K562 (cell line): ENCODE measurements around the gene EBF4. TPM values are rescaled to one million over a fixed set of nuclear protein-coding genes. Genes with fewer than 3 reads are reported as not detected.

Source experiments
- C11orf30 ChIP-seq: fragments of 450-650 bp; IDR thresholded peaks from 2 replicates; pipeline ENCODE4 v1.6.1; 2016; ENCODE audit warnings: low read depth, mild to moderate bottlenecking
- CBFA2T2 ChIP-seq: fragments of 450-650 bp; conservative IDR thresholded peaks from 2 replicates; pipeline ENCODE4 v1.6.1; 2017; ENCODE audit warnings: mild to moderate bottlenecking
- CBX3 ChIP-seq, 2 experiments: IDR thresholded peaks; 1 replicate in 1 of 2; 2 replicates in 1 of 2; pipeline ENCODE4 v1.6.1; 2012; ENCODE audit warnings: inconsistent platforms in 2 of 2, low read length in 2 of 2, borderline replicate concordance in 1 of 2, control low read depth in 1 of 2
- DPF2 ChIP-seq: fragments of 450-650 bp; IDR thresholded peaks from 2 replicates; pipeline ENCODE4 v1.6.1; 2016
- EHMT2 ChIP-seq: fragments of 450-650 bp; IDR thresholded peaks from 2 replicates; pipeline ENCODE4 v1.6.1; 2018; ENCODE audit warnings: antibody characterized with exemption
- FOSL1 ChIP-seq: fragments of 200-800 bp; sonication (Bioruptor generic); conservative IDR thresholded peaks from 2 replicates; pipeline ENCODE4 v1.6.1; 2016; ENCODE audit warnings: missing genetic modification characterization, missing compliant biosample characterization
- GATA2 ChIP-seq: sonication (generic); formaldehyde crosslinking; IDR thresholded peaks from 2 replicates; pipeline ENCODE4 v1.4.0; 2020; ENCODE audit warnings: mild to moderate bottlenecking, missing genetic modification reagents
- MCM2 ChIP-seq: fragments of 450-650 bp; IDR thresholded peaks from 2 replicates; pipeline ENCODE4 v1.6.1; 2017; ENCODE audit warnings: low read depth, mild to moderate bottlenecking
- MTA2 ChIP-seq: fragments of 450-650 bp; IDR thresholded peaks from 2 replicates; pipeline ENCODE4 v1.6.1; 2016; ENCODE audit warnings: low read depth
- MYC ChIP-seq, 2 experiments: fragments of 250-450 bp in 1 of 2; sonication (Bioruptor Pico) in 1 of 2; IDR thresholded peaks; 2 replicates each; pipeline versions ENCODE4 v1.5.1 to v1.6.1; 2012 to 2021; ENCODE audit warnings: low read depth in 2 of 2, borderline replicate concordance in 1 of 2, improper control_type of control experiment in 1 of 2, low read length in 1 of 2, mild to moderate bottlenecking in 1 of 2, moderate library complexity in 1 of 2
- NBN ChIP-seq: fragments of 450-650 bp; IDR thresholded peaks from 2 replicates; pipeline ENCODE4 v1.6.1; 2016; ENCODE audit warnings: low read depth, mild to moderate bottlenecking
- NFIX ChIP-seq: fragments of 250-450 bp; sonication (Bioruptor Pico); IDR thresholded peaks from 2 replicates; pipeline ENCODE4 v1.4.0; 2020; ENCODE audit warnings: low read depth, mild to moderate bottlenecking, moderate library complexity
- PHB2 ChIP-seq: fragments of 450-650 bp; IDR thresholded peaks from 2 replicates; pipeline ENCODE4 v1.6.1; 2017; ENCODE audit warnings: low read depth
- PTBP1 ChIP-seq: fragments of 200-400 bp; formaldehyde crosslinking; IDR thresholded peaks from 2 replicates; pipeline ENCODE4 v1.6.1; 2017; ENCODE audit warnings: low read depth, low read length
- RCOR1 ChIP-seq, 2 experiments: IDR thresholded peaks; 2 replicates each; pipeline ENCODE4 v1.6.1; 2012; ENCODE audit warnings: low read depth in 2 of 2, low read length in 2 of 2, borderline replicate concordance in 1 of 2, improper control_type of control experiment in 1 of 2
- SMAD2 ChIP-seq: fragments of 150-350 bp; IDR thresholded peaks from 2 replicates; pipeline ENCODE4 v1.6.1; 2014; ENCODE audit warnings: low read depth, mild to moderate bottlenecking, low read length
- SMAD4 ChIP-seq: fragments of 250-450 bp; sonication (Bioruptor Pico); conservative IDR thresholded peaks from 2 replicates; pipeline ENCODE4 v1.8.0; 2021; ENCODE audit warnings: inconsistent platforms, mild to moderate bottlenecking, moderate library complexity
- SNIP1 ChIP-seq: fragments of 450-650 bp; IDR thresholded peaks from 2 replicates; pipeline ENCODE4 v1.7.1; 2017; ENCODE audit warnings: low read depth, mild to moderate bottlenecking
- TAF7 ChIP-seq: fragments of 450-650 bp; IDR thresholded peaks from 2 replicates; pipeline ENCODE4 v1.6.1; 2016; ENCODE audit warnings: missing genetic modification characterization, missing compliant biosample characterization
- TBL1XR1 ChIP-seq, 2 experiments: IDR thresholded peaks; 2 replicates each; pipeline ENCODE4 v1.6.1; 2012; ENCODE audit warnings: improper control_type of control experiment in 2 of 2, low read length in 2 of 2, mild to moderate bottlenecking in 1 of 2
- TRIM24 ChIP-seq, 2 experiments: fragments of 450-650 bp; IDR thresholded peaks; 2 replicates each; pipeline ENCODE4 v1.6.1; 2016
- U2AF1 ChIP-seq: fragments of 200-400 bp; formaldehyde crosslinking; optimal IDR thresholded peaks from 2 replicates; pipeline ENCODE3; 2017; ENCODE audit warnings: mild to moderate bottlenecking, low read depth, low read length, moderate library complexity
- ZFP30 ChIP-seq: fragments of 250-450 bp; sonication (Bioruptor Pico); IDR thresholded peaks from 2 replicates; pipeline ENCODE4 v1.8.0; 2022; ENCODE audit warnings: moderate library complexity, mild to moderate bottlenecking, inconsistent platforms, borderline replicate concordance
- ZNF77 ChIP-seq: fragments of 250-450 bp; sonication (Bioruptor Pico); IDR thresholded peaks from 2 replicates; pipeline ENCODE4 v1.5.0; 2020
- polyA plus RNA-seq, 8 experiments: library from polyadenylated mRNA; depleted of rRNA in 4 of 8; stranded (reverse) in 5 of 8; unstranded in 3 of 8; fragments of >200 nt; fragmentation: Nextera tagmentation in 2 of 8; fragmentation: Illumina TruSeq in 1 of 8; extraction: Ambion mirVana in 2 of 8; extraction: Trizol in 1 of 8; gene quantifications; 2 replicates each; pipeline versions ENCODE4 v1.2.1 to v1.2.3, GENCODE V29; 2011 to 2014; ENCODE audit warnings: inconsistent platforms in 1 of 8, missing spikeins in 1 of 8
- total RNA-seq, 7 experiments: library from RNA; depleted of rRNA in 6 of 7; stranded (reverse); fragments of >200 nt in 6 of 7; fragmentation: Illumina TruSeq in 2 of 7; extraction: Trizol in 2 of 7; gene quantifications; 2 replicates each; pipeline versions ENCODE4 v1.2.1 to v1.2.3, GENCODE V29; 2011 to 2021; ENCODE audit warnings: low replicate concordance in 1 of 7
- TF ChIP-seq, protein P1 (sequence below): conservative IDR thresholded peaks from 2 replicates; pipeline ENCODE4 v1.6.1; 2011; ENCODE audit warnings: low read depth, mild to moderate bottlenecking, low read length; ENCODE audit not compliant: control insufficient read depth
- TF ChIP-seq, protein P2 (sequence below): fragments of 450-650 bp; IDR thresholded peaks from 2 replicates; pipeline ENCODE4 v1.6.1; 2016; ENCODE audit warnings: antibody characterized with exemption
- TF ChIP-seq, protein P3 (sequence below): fragments of 250-450 bp; sonication (Bioruptor Pico); IDR thresholded peaks from 2 replicates; pipeline ENCODE4 v1.8.0; 2021; ENCODE audit warnings: mild to moderate bottlenecking, moderate library complexity

EBF4 gene
- total and polyA plus RNA-seq, 9 of the 15 experiments (the other 6 are each of a cell fraction or from before 2014, with no cell fraction given): 0.09 TPM; not detected in 8

DNA sequence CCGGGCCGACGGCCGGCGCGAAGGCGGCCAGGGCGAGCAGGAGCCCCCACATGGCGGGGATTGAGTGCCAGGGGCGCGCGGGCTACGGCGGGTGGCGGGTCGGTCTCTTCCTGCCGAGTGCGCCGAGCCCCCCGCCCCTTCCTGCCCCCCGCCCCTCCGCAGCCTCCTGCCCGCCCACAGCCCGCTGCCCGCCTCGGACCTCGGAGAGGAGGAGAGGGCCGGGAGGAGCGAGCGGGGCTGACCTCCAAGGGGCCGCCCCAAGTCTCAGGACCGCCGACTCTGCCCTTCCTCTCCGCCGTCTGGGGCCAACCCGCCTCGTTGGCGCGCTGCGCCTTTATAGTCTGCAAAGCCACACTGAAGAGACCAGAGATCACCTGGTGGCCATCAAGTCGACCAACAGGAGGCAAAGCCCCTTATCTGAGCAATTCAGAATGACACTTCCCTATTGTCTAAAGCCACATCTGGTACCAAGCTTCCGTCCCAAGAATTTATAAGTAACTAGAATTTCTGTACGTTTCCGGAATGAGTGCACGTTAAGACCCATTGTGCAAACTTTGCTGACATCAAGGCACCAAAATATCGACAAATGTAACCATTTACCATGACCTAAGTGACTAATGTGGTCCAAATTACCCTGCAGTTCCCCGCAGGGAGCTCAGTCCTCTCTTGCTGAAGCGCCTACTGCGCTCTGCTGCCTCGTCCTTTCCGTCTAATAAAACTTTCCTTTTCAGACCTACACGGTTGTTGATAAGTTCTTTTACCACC is 108.1 kb downstream of the EBF4 start, which contains the start of gene CPXM1 (continued):
- 0 out of 3 replicates have a peak, but pooled peaks of 1 of the 2 experiments have one; percentile 14 for TF ChIP-seq CBX3 (IDR thresholded peaks at IDR 0.05; ENCODE audit: borderline replicate concordance in 1 of 2, low read length in 2 of 2)
- TF ChIP-seq GATA2 (CRISPR knock-in tag): peak; percentile 85
- TF ChIP-seq MTA2: peak; percentile 70
- TF ChIP-seq, protein P1, sequence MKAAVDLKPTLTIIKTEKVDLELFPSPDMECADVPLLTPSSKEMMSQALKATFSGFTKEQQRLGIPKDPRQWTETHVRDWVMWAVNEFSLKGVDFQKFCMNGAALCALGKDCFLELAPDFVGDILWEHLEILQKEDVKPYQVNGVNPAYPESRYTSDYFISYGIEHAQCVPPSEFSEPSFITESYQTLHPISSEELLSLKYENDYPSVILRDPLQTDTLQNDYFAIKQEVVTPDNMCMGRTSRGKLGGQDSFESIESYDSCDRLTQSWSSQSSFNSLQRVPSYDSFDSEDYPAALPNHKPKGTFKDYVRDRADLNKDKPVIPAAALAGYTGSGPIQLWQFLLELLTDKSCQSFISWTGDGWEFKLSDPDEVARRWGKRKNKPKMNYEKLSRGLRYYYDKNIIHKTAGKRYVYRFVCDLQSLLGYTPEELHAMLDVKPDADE: no peak
- peak; percentile 59; the same call in 1 of the 2 replicates for TF ChIP-seq PHB2
- no peak for TF ChIP-seq NFIX (CRISPR knock-in tag)
- TF ChIP-seq, protein P2, sequence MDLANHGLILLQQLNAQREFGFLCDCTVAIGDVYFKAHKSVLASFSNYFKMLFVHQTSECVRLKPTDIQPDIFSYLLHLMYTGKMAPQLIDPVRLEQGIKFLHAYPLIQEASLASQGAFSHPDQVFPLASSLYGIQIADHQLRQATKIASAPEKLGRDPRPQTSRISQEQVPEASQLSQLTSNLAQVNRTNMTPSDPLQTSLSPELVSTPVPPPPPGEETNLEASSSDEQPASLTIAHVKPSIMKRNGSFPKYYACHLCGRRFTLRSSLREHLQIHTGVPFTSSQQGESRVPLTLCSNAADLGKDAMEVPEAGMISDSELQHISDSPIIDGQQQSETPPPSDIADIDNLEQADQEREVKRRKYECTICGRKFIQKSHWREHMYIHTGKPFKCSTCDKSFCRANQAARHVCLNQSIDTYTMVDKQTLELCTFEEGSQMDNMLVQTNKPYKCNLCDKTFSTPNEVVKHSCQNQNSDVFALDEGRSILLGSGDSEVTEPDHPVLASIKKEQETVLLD: no peak
- no peak for TF ChIP-seq C11orf30
- no peak for TF ChIP-seq NBN
- TF ChIP-seq TAF7 (tag): no peak
- TF ChIP-seq RCOR1 (IDR thresholded peaks at IDR 0.05; ENCODE audit: borderline replicate concordance in 1 of 2, low read depth in 2 of 2, low read length in 2 of 2): 0 out of 4 replicates have a peak, but pooled peaks of 1 of the 2 experiments have one; percentile 27
- peak; percentile 78 to 82 for TF ChIP-seq TRIM24 (IDR thresholded peaks at IDR 0.05)
- TF ChIP-seq EHMT2: no peak
- TF ChIP-seq, protein P3, sequence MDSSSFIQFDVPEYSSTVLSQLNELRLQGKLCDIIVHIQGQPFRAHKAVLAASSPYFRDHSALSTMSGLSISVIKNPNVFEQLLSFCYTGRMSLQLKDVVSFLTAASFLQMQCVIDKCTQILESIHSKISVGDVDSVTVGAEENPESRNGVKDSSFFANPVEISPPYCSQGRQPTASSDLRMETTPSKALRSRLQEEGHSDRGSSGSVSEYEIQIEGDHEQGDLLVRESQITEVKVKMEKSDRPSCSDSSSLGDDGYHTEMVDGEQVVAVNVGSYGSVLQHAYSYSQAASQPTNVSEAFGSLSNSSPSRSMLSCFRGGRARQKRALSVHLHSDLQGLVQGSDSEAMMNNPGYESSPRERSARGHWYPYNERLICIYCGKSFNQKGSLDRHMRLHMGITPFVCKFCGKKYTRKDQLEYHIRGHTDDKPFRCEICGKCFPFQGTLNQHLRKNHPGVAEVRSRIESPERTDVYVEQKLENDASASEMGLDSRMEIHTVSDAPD (CRISPR knock-in tag): no peak
- no peak for TF ChIP-seq MCM2
- TF ChIP-seq DPF2: peak; percentile 61
- no peak for TF ChIP-seq MYC (IDR thresholded peaks at IDR 0.05; ENCODE audit: low read depth, low read length)
- no peak for TF ChIP-seq MYC (CRISPR knock-in tag; IDR thresholded peaks at IDR 0.05; ENCODE audit: borderline replicate concordance, low read depth)
- no peak for TF ChIP-seq U2AF1
- TF ChIP-seq CBFA2T2: peak; percentile 87
- peak; percentile 34; the same call in 1 of the 2 replicates for TF ChIP-seq FOSL1 (tag)
- TF ChIP-seq ZNF77 (CRISPR knock-in tag): no peak
- TF ChIP-seq SMAD2: no peak
- 0 out of 4 replicates have a peak, but pooled peaks of 1 of the 2 experiments have one; percentile 15 for TF ChIP-seq TBL1XR1 (IDR thresholded peaks at IDR 0.05; ENCODE audit: low read length in 2 of 2)
- TF ChIP-seq SNIP1: no peak
- TF ChIP-seq PTBP1: no peak
- no peak for TF ChIP-seq ZFP30 (CRISPR knock-in tag)
- TF ChIP-seq SMAD4 (CRISPR knock-in tag): peak; percentile 79
